ENCODE measurements around the gene USP9Y.
"Not testable (repeated sequence)": the region's sequence is repeated elsewhere in the genome, so short reads cannot be mapped to it uniquely, and the experiment has no call there.

Gene USP9Y, protein sequence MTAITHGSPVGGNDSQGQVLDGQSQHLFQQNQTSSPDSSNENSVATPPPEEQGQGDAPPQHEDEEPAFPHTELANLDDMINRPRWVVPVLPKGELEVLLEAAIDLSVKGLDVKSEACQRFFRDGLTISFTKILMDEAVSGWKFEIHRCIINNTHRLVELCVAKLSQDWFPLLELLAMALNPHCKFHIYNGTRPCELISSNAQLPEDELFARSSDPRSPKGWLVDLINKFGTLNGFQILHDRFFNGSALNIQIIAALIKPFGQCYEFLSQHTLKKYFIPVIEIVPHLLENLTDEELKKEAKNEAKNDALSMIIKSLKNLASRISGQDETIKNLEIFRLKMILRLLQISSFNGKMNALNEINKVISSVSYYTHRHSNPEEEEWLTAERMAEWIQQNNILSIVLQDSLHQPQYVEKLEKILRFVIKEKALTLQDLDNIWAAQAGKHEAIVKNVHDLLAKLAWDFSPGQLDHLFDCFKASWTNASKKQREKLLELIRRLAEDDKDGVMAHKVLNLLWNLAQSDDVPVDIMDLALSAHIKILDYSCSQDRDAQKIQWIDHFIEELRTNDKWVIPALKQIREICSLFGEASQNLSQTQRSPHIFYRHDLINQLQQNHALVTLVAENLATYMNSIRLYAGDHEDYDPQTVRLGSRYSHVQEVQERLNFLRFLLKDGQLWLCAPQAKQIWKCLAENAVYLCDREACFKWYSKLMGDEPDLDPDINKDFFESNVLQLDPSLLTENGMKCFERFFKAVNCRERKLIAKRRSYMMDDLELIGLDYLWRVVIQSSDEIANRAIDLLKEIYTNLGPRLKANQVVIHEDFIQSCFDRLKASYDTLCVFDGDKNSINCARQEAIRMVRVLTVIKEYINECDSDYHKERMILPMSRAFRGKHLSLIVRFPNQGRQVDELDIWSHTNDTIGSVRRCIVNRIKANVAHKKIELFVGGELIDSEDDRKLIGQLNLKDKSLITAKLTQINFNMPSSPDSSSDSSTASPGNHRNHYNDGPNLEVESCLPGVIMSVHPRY (N-terminal part only)

DNA sequence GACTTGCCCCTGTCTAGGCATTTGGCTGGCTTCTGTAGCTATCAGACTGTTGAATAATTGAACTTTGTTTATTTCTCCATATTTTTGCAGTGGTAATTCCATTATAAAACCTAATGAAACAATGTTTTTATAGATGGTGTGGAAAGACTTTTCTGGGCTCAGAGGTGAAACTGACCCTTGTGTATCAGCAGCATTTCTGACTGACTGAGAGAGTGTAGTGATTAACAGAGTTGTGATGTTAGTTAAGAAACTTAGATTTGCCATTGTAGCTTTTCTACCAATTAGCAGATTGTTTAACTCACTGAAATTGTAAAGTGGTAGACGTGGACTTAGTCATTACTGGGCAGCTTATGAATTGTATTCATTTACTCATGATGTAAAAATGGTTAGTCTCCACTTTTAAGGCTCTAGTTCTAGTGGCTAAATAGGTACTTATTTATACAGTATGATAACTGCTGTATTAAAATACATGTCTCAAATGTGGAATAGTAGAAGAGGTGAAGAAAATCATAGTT lies at the start of gene USP9Y:
Gene USP9Y (plus strand): TSS at position 51 of the 515 bp plus-strand sequence. CDS start 8,217 bp downstream, outside the sequence.
- DNase-seq (ENCODE audit: low read depth, low spot score), result no peak

DNA sequence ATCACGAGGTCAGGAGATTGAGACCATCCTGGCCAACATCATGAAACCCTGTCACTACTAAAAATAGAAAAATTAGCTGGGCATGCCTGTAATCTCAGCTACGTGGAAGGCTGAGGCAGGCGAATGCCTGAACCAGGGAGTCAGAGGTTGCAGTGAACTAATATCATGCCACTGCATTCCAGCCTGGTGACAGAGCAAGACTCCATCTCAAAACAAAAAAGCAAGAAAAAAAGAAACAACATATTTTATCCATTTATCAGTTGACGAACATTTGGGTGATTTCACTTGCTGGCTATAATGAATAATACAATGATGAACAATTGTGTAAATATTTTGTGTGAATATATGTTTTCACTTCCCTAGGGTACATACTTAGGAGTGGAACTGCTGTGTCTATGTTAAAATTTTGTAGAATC lies 49.4 kb upstream of the USP9Y start:
- DNase-seq (ENCODE audit: low read depth, low spot score), result no peak

DNA sequence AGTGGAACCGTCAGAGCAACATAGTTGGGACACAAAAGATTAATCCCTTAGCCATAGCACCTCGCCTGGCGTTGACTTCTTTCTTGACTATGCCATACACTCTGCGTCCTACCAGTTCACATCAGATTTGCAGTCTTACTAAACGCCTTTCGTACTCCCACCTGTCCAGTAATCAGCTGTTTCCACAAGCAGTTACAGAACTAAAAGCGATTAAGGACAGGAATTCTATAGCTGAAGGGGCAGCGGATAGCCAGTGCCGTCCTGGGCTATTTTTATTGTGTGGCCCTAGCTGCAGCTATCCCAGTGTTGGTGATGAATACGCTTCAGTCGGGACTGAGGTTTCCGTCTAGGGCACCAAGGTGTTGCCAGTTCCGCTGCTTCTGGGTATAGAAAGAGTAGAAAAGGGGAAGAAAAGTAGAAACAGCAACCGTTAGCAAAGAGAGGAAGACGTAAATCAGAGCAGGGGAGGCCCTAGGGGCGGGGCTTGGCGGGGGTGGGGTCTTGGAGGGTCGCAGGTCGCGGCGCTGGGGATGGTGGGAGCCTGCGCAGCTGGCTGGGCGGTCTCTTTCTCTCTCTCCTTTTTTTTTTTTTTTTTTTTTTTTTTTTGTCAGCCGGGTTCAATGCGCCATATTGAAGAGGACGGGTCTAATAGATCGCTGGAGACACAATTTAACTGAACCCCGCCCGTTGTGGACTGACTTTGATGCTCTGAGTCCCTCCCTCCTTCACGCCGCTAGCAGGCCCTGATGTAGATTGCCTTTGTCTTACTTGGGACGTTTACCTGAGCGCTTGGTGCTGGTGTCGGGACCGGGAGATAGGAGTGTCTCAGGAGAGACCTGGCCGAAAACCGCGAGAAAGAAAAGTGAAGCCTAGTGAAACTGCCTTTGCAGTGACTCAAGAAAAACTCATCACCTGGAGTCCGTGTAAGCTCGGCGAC lies 39.0 kb upstream of the USP9Y start:
- DNase-seq (ENCODE audit: low read depth, low spot score), result no peak

DNA sequence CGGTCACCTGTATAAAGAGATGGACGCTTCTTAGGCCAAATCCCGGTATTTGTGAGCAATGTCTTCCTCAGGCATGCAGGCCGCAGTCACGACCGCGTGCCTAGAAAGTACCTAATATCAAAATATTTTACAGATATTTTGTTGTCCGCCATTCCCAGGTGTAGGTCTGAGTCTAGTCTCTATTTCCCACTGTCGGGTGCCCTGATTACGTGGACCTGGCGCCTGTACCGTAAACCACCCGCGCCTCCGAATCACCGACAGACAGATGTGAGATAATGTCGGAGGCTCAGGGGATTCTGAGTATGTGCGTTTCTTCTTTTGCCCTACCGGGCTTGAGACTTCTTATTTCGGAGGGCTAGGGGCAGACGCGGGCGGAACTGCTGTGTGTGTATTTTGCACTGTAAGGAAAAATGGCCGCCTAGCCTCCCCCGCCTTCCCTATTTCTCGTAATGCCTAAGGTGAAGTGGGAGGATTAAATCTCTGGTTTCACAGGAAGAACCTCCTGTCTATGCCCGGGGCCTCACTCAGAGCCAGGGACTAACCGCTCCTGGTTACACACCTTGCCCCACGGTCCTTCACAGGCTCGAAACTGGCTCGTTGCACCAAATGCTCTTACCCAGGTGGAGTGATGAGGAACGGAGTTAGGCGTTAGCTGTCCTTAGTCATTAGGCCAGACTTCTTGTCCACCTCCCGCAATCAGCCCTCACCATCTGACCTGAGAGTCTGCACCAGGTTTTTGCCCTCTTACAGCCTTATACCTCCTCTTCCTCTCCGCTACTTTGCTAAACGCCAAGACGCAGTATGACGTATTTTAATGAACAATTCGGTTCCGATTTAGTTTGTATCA lies 38.1 kb upstream of the USP9Y start:
- DNase-seq (ENCODE audit: low read depth, low spot score), result no peak

DNA sequence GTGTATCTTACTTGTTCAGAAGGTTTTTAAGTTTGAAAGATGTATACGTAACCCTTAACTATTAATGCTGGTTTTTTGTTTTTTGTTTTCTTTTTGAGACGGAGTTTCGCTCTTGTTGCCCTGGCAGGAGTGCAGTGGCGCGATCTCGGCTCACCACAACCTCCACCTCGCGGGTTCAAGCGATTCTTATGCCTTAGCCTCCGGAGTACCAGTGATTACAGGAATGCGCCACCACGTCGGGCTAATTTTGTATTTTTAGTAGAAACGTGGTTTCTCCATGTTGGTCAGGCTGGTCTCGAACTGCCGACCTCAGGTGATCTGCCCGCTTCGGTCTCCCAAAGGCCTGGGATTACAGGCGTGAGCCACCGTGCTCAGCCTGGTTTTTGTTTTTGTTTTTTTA lies 37.2 kb upstream of the USP9Y start:
- DNase-seq (ENCODE audit: low read depth, low spot score), result not testable (repeated sequence)

DNA sequence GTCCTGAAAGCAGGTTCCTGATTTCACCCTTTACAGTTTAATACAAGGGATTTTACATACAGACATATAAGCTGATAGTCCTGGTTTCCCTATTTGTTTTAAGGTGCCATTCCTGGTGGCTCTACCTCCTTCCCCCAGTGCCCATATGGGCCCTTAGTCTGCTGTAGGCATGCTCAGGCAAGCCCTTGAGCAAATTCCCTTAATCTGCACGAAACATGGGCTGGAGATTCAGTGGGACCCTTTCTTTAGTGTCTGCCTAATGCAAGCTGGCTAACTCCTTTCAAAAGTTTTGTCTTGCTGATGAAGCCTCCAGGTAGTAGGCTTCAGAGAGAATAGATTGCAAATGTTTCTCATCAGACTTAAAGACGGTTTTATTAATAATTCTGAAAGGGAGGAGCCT lies 22.9 kb upstream of the USP9Y start:
- DNase-seq (ENCODE audit: low read depth, low spot score), result no peak

DNA sequence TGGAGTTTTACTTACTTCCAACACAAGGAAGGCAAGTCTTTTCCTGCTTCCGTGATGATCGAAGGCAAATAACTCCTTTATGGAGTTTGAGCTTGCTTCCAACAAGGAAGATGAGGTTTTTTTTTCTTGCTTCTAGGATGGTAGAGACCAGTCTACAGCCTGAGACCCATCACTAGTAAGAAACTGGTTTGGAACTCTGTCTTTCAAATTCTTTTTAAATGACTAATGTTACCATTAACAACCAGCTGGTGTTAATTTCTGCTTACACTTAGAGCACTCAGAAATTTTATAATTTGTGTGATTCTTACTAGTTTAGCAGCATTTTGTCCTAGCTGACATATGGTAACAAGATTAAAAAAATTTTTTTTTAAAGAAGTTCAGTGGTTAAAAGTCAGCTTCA lies 19.5 kb upstream of the USP9Y start:
- DNase-seq (ENCODE audit: low read depth, low spot score), result no peak

DNA sequence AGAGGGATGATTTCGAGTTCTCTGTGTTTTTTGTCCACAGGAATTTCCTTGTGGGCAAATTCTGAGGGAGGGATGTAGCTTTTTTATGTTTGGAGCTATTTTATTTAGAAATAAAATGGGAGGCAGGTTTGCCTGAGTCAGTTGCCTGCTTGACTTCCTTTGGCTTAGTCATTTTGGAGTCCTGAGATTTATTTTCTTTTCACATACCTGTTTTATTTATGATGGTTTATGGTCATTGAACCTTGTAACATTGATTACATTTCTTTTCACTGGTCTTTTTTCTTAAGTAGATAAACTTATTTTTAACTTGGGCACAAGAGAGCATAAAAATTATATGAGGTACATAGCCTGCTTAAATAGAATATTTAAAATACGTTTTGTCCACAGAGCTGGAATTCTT lies 12.7 kb upstream of the USP9Y start:
- DNase-seq (ENCODE audit: low read depth, low spot score), result no peak

DNA sequence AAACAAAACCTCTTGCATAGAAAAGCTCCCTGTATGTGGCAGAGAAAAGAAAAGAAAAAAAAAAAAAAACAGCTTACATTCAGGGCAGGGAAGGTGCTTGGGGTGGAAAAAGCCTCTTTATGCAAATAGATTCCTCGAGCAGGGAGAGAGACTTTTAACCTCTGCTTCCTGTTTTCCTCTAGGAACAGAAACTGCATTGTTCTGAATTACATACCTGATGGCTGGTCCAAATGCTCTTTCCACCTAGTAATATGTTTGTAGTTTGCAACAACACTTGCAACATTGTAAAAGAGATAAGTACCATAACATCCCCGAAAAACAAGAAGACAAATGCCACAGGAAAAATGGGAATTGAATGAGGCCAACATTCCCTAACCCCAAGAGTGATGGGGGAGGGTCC lies 944 bp upstream of the USP9Y start:
- no peak for DNase-seq (ENCODE audit: low read depth, low spot score)

DNA sequence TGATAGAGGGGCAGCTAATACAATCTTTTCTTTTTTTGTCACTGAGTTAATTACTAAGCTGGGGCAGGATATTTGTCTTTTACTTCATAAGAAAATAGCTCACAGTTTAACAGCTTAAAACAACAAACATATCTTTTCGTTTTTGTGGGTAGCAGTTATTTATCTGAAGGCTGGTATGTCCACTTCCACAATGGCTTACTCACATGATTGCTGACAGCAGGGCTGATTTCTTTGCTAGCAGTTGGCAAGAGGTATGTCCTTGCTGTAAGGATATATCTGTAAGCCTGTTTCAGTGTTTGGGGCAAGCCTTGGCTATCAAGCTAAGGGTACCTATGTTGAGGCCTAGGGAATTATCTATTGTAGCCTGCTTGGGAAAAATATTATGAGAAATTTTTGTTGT lies 1.1 kb downstream of the USP9Y start:
- no peak for DNase-seq (ENCODE audit: low read depth, low spot score)

DNA sequence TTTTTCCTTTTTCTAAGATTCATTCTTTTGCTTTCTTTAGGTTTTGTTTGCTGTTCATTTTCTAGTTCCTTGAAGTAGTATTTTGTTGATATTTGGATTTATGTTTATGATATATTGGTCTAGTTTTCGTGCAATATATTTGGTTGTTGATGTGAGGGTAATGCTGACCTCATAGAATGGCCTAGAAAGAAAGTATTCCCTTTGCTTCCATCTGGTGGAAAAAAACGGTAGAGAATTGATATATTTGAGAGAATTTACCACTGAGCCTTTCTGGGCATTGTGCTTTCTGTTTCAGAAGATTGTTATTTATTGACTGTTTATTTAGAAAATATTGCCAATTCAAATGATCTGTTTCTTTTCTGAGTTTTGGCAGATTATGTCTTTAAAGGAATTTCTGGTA lies 9.4 kb downstream of the USP9Y start:
- DNase-seq (ENCODE audit: low read depth, low spot score), result no peak

DNA sequence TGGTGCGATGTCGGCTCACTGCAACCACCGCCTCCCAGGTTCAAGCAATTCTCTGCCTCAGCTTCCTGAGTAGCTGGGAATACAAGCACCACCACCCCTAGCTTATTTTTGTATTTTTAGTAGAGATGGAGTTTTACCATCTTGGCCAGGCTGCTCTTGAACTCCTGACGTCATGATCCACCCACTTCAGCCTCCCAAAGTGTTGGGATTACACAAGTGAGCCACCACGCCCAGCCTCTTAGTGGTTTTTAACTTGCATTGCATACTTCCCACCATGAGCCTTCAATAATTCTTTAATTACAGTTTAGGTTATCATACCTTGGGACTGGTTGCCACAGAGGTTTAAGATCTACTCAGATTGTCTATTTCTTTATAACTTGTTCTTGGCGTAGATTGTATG lies 14.3 kb downstream of the USP9Y start:
- DNase-seq (ENCODE audit: low read depth, low spot score), result no peak

DNA sequence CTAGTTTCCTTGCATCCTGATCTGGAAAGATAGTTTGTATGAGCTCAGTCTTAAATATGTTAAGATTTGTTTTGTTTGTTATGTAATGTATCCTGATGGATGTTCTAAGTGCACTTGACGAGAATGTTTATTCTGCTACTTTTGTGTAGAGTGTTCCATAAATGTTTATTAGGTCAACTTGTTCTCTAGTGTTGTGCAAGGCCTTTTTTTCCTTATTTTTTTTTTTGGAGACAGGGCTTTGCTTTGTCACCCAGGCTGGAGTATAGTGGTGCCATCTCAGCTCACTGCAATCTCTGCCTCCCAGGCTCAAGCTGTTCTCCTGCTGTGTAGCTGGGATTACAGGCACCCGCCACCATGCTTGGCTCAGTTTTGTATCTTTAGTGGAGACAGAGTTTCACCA lies 28.7 kb downstream of the USP9Y start:
- DNase-seq (ENCODE audit: low read depth, low spot score), result no peak

DNA sequence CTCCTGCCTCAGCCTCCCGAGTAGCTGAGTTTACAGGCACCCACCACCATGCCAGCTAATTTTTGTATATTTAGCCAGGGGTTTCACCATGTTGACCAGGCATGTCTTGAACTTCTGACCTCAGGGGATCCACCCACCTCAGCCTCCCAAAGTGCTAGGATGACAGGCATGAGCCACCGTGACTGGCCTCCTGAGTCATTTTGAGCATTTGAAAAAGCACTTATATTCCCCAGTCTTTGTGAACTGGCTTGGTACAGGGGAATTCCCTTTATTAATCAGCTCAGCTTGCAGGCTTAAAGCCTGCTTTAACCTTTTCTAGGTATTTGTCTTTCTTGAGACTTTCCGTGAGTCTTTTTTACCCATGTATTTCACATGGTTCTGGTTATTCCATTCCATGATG lies 32.6 kb downstream of the USP9Y start:
- DNase-seq (ENCODE audit: low read depth, low spot score), result no peak

DNA sequence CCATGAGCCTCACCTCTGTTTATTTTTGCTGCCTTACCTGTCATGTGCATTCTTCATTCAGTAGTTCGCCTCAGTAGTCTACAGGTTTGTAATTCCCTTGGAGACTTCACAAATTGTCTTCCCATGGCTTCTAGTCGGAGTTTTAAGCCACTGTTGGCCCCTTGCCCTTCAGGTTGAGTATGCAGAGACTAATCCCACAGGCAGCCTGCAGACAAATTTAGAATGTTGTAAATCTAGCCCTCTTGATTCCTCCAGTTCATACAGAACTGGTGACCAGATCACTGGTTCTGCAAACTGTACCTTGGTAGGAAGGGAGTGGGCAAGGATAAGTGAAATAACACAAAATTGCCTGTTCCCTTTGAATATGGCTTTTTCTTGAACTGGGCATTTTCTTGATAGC lies 33.0 kb downstream of the USP9Y start:
- DNase-seq (ENCODE audit: low read depth, low spot score), result no peak

DNA sequence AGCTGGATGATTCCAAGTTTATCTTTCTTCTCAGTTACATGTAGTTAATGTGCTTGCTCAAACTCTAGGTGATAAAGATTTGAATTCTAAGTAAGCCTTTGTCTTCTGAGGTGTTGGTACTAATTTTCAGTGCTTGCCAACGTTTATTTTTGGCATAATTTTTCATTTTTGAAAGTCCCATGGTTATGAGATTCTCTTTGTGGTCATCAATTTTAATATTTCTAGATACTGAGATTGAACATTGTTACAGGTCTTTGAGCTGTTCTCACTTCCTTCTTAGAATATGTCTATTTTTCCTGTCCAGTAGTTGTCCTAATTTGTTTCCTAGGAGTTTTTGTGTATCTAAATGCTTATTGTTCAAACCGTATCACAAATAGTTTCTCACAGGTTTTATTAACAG lies 40.4 kb downstream of the USP9Y start:
- DNase-seq (ENCODE audit: low read depth, low spot score), result no peak

DNA sequence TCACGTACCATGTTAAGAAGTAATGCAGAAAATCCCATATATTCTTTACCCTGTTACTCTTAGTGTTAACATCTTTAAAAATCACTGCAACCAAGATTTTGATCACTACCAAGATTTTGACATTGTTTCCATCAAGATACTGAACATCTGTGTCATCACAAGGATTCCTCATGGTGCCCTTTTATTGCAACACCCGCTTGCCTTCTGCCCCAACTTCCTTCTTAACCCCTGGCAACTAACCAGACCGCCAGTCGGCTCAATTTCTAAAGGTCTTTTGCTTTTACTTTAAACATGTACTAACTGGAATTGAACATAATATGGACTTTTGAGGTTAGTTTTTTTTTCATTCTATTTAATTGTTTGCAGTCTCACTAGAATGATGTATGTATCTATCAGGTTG lies 41.7 kb downstream of the USP9Y start:
- DNase-seq (ENCODE audit: low read depth, low spot score), result no peak

DNA sequence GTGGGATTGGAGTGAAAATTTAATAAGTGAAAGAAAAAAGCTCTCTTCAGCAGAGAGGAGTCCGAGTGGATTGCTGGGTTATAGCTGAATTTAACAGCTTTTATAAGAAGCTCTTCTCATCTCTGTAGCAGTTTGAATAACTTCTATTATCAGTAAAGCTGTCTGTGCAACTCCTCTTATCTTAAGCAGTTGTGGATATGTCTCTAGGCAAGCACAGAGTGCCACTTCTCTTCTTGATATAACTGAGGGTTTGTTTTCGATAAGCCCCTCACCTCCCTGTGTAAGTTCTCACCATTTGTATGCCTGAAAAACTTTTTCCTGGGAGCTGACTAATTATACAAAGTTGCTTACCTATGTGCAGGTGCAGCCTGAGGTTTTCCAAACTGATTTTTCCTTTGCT lies 43.1 kb downstream of the USP9Y start:
- DNase-seq (ENCODE audit: low read depth, low spot score), result no peak

DNA sequence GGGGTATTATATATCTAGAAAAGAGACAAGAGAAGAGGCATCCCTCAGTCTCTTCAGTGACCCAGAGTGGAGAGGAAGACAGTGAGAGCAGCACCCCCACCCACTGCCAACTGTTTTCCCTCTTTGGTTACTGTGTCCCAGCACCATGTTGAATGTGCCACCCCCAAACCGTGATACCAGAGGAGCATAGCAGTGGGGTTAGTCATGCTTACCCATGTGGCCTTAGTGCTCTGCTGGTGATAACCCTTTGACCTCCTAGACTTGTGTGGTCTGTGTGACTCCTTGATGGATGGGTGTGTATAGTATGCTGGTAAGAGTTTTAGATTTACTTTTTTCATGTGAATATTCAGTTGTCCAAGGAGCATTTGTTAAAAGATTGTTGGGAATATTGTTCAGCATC lies 48.3 kb downstream of the USP9Y start:
- DNase-seq (ENCODE audit: low read depth, low spot score), result no peak

DNA sequence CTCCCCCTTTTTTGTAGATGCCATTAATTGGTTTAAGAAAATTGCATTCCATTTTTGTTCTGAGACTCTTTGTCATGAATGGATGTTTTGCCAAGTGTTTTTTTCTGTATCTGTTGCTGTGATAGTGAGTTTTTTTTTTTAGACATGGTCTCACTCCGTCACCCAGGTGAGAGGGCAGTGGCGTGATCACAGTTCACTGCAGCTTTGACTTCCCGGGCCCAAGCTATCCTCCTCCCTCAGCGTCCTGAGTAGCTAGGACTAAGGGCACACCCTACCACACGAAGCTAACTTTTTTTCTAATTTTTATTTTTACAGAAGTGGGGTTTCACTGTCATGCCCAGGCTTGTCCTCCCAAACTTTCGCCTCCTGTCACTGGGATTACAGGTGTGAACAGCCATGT lies 51.8 kb downstream of the USP9Y start:
- no peak for DNase-seq (ENCODE audit: low read depth, low spot score)

All from astrocyte of the hippocampus (primary cell).